LNCAP (cell line): ENCODE results near the gene SHC2.

Experiments used
- CTCF ChIP-seq: fragments of 450-650 bp; IDR thresholded peaks from 2 replicates; pipeline ENCODE4 v1.5.1; 2017; ENCODE audit warnings: mild to moderate bottlenecking

Gene SHC2

GRCh38 chr19:403221-404027 lies 57.4 kb downstream of the SHC2 start:
- TF ChIP-seq CTCF: no peak

- TF ChIP-seq CTCF: no peak
Observed at GRCh38 chr19:402786-403185, 58.0 kb downstream of the SHC2 start.

- no peak for TF ChIP-seq CTCF
Observed at GRCh38 chr19:401866-402511, 58.8 kb downstream of the SHC2 start.

- TF ChIP-seq CTCF: no peak
Observed at GRCh38 chr19:400976-401865, 59.6 kb downstream of the SHC2 start.

GRCh38 chr19:399370-399769 lies 61.5 kb downstream of the SHC2 start:
- no peak for TF ChIP-seq CTCF

- no peak for TF ChIP-seq CTCF
Observed at GRCh38 chr19:398719-399118, 62.1 kb downstream of the SHC2 start.

GRCh38 chr19:397941-398706 lies 62.7 kb downstream of the SHC2 start:
- TF ChIP-seq CTCF: no peak
